GM18858 (cell line): Measurements from ENCODE around the gene AP2B1.
"Not testable (repeated sequence)": the region's sequence is repeated elsewhere in the genome, so short reads cannot be mapped to it uniquely, and the experiment has no call there.

Experiments
- ATAC-seq: cut with Tn5 transposase; IDR thresholded peaks from one replicate; pipeline ENCODE4 v1.9.1; 2021; ENCODE audit not compliant: unreplicated experiment

AP2B1 gene

GRCh38 chr17:35744830-35745229, 157.7 kb downstream of the AP2B1 start:
- ATAC-seq = no peak

- no peak for ATAC-seq
Measured at GRCh38 chr17:35745246-35745645, 158.1 kb downstream of the AP2B1 start.

GRCh38 chr17:35745749-35746320, 158.7 kb downstream of the AP2B1 start:
- no peak for ATAC-seq

- ATAC-seq = no peak
Measured at GRCh38 chr17:35747540-35748017, 160.5 kb downstream of the AP2B1 start.

- no peak for ATAC-seq
Measured at GRCh38 chr17:35748341-35748841, 161.3 kb downstream of the AP2B1 start.

- ATAC-seq = no peak
Measured at GRCh38 chr17:35748979-35749378, 161.9 kb downstream of the AP2B1 start.

- no peak for ATAC-seq
Measured at GRCh38 chr17:35749560-35750412, 162.7 kb downstream of the AP2B1 start.

- no peak for ATAC-seq
Measured at GRCh38 chr17:35750526-35751395, 163.6 kb downstream of the AP2B1 start.

GRCh38 chr17:35751541-35751940, 164.4 kb downstream of the AP2B1 start:
- ATAC-seq = not testable (repeated sequence)

GRCh38 chr17:35752471-35752870, 165.3 kb downstream of the AP2B1 start:
- ATAC-seq = no peak

- no peak for ATAC-seq
Measured at GRCh38 chr17:35752945-35753764, 166.0 kb downstream of the AP2B1 start, which contains the start of gene GAS2L2. GAS2L2 (minus strand) TSS chr17:35753239; CDS start chr17:35752850, 389 bp downstream.

- ATAC-seq = no peak
Measured at GRCh38 chr17:35757243-35757642, 170.1 kb downstream of the AP2B1 start.

- ATAC-seq = no peak
Measured at GRCh38 chr17:35760587-35760986, 173.5 kb downstream of the AP2B1 start, which contains the start of gene C17orf50. C17orf50 (plus strand) TSS chr17:35760887; CDS start chr17:35760942, 55 bp downstream.

- no peak for ATAC-seq
Measured at GRCh38 chr17:35761601-35762000, 174.5 kb downstream of the AP2B1 start.

- ATAC-seq = no peak
Measured at GRCh38 chr17:35763767-35764122, 176.6 kb downstream of the AP2B1 start.

GRCh38 chr17:35764123-35764991, 177.2 kb downstream of the AP2B1 start:
- ATAC-seq = peak; percentile 65

GRCh38 chr17:35765086-35765710, 178.1 kb downstream of the AP2B1 start:
- no peak for ATAC-seq

GRCh38 chr17:35765756-35766488, 178.8 kb downstream of the AP2B1 start:
- ATAC-seq = no peak
